ENCODE results near the gene CNPPD1.

CNPPD1 gene

GRCh38 chr2:219179601-219180465 lies 3.1 kb upstream of the CNPPD1 start:
- DNase-seq (ENCODE audit: low read depth, low spot score) = no peak

GRCh38 chr2:219178377-219179175 lies 1.9 kb upstream of the CNPPD1 start:
- peak; percentile 13 for DNase-seq (ENCODE audit: low read depth, low spot score)

- DNase-seq (ENCODE audit: low read depth, low spot score) = peak; percentile 98
These were observed 1.0 kb upstream of the CNPPD1 start, which contains the start of gene RETREG2 for GRCh38 chr2:219177552-219178376. RETREG2 (plus strand) TSS chr2:219178275; CDS start chr2:219178353, 78 bp downstream.

- DNase-seq (ENCODE audit: low read depth, low spot score) = peak; percentile 73
These were observed 552 bp downstream of the CNPPD1 start for GRCh38 chr2:219175928-219176817.

- no peak for DNase-seq (ENCODE audit: low read depth, low spot score)
These were observed 1.2 kb downstream of the CNPPD1 start for GRCh38 chr2:219175486-219175885.

GRCh38 chr2:219174801-219175200 lies 1.9 kb downstream of the CNPPD1 start:
- DNase-seq (ENCODE audit: low read depth, low spot score) = no peak

- no peak for DNase-seq (ENCODE audit: low read depth, low spot score)
These were observed 2.6 kb downstream of the CNPPD1 start for GRCh38 chr2:219174146-219174545.

- no peak for DNase-seq (ENCODE audit: low read depth, low spot score)
These were observed 3.5 kb downstream of the CNPPD1 start for GRCh38 chr2:219173176-219173575.

- DNase-seq (ENCODE audit: low read depth, low spot score) = no peak
These were observed 4.2 kb downstream of the CNPPD1 start for GRCh38 chr2:219172231-219173154.

- peak; percentile 76 for DNase-seq (ENCODE audit: low read depth, low spot score)
These were observed 5.5 kb downstream of the CNPPD1 start for GRCh38 chr2:219171231-219171651.

GRCh38 chr2:219169930-219170654 lies 6.6 kb downstream of the CNPPD1 start, which contains the start of gene SLC23A3:
SLC23A3 (minus strand) TSS chr2:219170029; CDS start chr2:219169984, 45 bp downstream.
- DNase-seq (ENCODE audit: low read depth, low spot score) = no peak

GRCh38 chr2:219168932-219169331 lies 7.8 kb downstream of the CNPPD1 start:
- no peak for DNase-seq (ENCODE audit: low read depth, low spot score)

GRCh38 chr2:219168526-219168925 lies 8.2 kb downstream of the CNPPD1 start:
- peak; percentile 40 for DNase-seq (ENCODE audit: low read depth, low spot score)

- DNase-seq (ENCODE audit: low read depth, low spot score) = no peak
These were observed 8.7 kb downstream of the CNPPD1 start for GRCh38 chr2:219167997-219168396.

- no peak for DNase-seq (ENCODE audit: low read depth, low spot score)
These were observed 11.4 kb downstream of the CNPPD1 start for GRCh38 chr2:219165058-219165911.

GRCh38 chr2:219163156-219163555 lies 13.6 kb downstream of the CNPPD1 start:
- no peak for DNase-seq (ENCODE audit: low read depth, low spot score)

GRCh38 chr2:219161097-219161496 lies 15.6 kb downstream of the CNPPD1 start:
- DNase-seq (ENCODE audit: low read depth, low spot score) = no peak
